Measurements from ENCODE around the gene ADARB1. TPM values are rescaled to one million over a fixed set of nuclear protein-coding genes. Genes with fewer than 3 reads are reported as not detected.

Gene ADARB1
- total RNA-seq, 2 experiments from 2014 or later: 27.5 to 28.6 TPM

GRCh38 chr21:45267390-45267760 lies 193.0 kb downstream of the ADARB1 start:
- ChIA-PET CTCF (no interaction called here), POLR2A (no interaction called here)
- H3K4me3 Mint-ChIP-seq: no peak overlapping the region
- intact Hi-C loops (cut with DNase I, micrococcal nuclease): no loop called here
- no peak for TF ChIP-seq CTCF (IDR thresholded peaks at IDR 0.05)
- peaks cover 15% of the 10 kb centered on the region for H3K4me1 Mint-ChIP-seq (ENCODE audit: low read depth)
- no peaks in the 10 kb centered on the region for H3K27me3 Mint-ChIP-seq
- DNase-seq: peak in 2 of 14 experiments; percentile 14 to 18
- peaks cover 2% of the 10 kb centered on the region for H3K9me3 Mint-ChIP-seq
- peaks cover 26% of the 10 kb centered on the region for H3K4me1 ChIP-seq (ENCODE audit: insufficient read depth, low read length)
- ATAC-seq (ENCODE audit: poor library complexity): no peak
- peak overlapping the region; percentile 77 for H3K27ac Mint-ChIP-seq
- no peaks in the 10 kb centered on the region for H3K27me3 ChIP-seq (ENCODE audit: control insufficient read depth in 1 of 2, insufficient read depth in 2 of 2, low read length in 2 of 2)
- H3K4me3 ChIP-seq (ENCODE audit: low read length): no peak overlapping the region
- H3K36me3 Mint-ChIP-seq (ENCODE audit: low read depth): peaks cover 41% of the 10 kb centered on the region
- H3K9me3 ChIP-seq (ENCODE audit: control insufficient read depth in 1 of 2, insufficient read depth in 1 of 2, low read length in 2 of 2): peaks cover 7 to 15% of the 10 kb centered on the region in 2 experiments
- peaks cover 66% of the 10 kb centered on the region for H3K36me3 ChIP-seq (ENCODE audit: insufficient read depth, low read length)
- no peak overlapping the region for H3K27ac ChIP-seq (ENCODE audit: low read depth in 1 of 2, low read length in 2 of 2)

DNA sequence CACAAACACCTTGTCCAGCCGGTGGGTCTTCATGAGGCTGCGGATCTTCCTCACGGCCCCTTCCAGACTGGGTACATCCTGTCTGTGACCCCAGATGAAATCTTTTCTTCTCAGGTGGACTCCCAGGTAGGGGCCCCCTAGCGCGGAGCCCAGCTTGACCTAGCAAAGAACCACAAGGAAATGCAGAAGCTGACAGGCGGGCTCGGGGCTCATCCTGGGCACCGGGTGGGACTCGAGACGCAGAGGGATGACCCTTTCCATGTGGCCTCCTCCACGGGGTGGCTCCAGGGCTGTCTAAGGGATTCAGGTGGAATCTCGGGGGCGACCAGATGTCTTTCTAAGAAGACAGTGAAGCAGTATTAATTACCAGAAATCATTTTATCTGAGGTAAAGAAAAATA lies 195.5 kb downstream of the ADARB1 start:
- H3K9me3 ChIP-seq (ENCODE audit: control insufficient read depth in 1 of 2, insufficient read depth in 1 of 2, low read length in 2 of 2): peaks cover 7 to 16% of the 10 kb centered on the region in 2 experiments
- H3K27me3 Mint-ChIP-seq: no peaks in the 10 kb centered on the region
- peak in 2 of 14 experiments; percentile 7 to 24 for DNase-seq
- H3K27ac Mint-ChIP-seq: no peak overlapping the region
- ChIA-PET POLR2A (no interaction called here), CTCF (no interaction called here)
- H3K27ac ChIP-seq (ENCODE audit: low read depth in 1 of 2, low read length in 2 of 2): no peak overlapping the region
- peaks cover 15% of the 10 kb centered on the region for H3K4me1 Mint-ChIP-seq (ENCODE audit: low read depth)
- H3K27me3 ChIP-seq (ENCODE audit: control insufficient read depth in 1 of 2, insufficient read depth in 2 of 2, low read length in 2 of 2): no peaks in the 10 kb centered on the region
- TF ChIP-seq CTCF (IDR thresholded peaks at IDR 0.05): no peak
- peaks cover 70% of the 10 kb centered on the region for H3K36me3 ChIP-seq (ENCODE audit: insufficient read depth, low read length)
- H3K4me3 Mint-ChIP-seq: no peak overlapping the region
- peaks cover 2% of the 10 kb centered on the region for H3K9me3 Mint-ChIP-seq
- no peak overlapping the region for H3K4me3 ChIP-seq (ENCODE audit: low read length)
- H3K4me1 ChIP-seq (ENCODE audit: insufficient read depth, low read length): peaks cover 25% of the 10 kb centered on the region
- ATAC-seq (ENCODE audit: poor library complexity): no peak
- peaks cover 27% of the 10 kb centered on the region for H3K36me3 Mint-ChIP-seq (ENCODE audit: low read depth)
- intact Hi-C loops (cut with DNase I, micrococcal nuclease): loop anchor here in 1 of 2 experiments (5.0 kb wide), 1 partner anchor 118 kb away; no protein-coding TSS in a partner anchor

DNA sequence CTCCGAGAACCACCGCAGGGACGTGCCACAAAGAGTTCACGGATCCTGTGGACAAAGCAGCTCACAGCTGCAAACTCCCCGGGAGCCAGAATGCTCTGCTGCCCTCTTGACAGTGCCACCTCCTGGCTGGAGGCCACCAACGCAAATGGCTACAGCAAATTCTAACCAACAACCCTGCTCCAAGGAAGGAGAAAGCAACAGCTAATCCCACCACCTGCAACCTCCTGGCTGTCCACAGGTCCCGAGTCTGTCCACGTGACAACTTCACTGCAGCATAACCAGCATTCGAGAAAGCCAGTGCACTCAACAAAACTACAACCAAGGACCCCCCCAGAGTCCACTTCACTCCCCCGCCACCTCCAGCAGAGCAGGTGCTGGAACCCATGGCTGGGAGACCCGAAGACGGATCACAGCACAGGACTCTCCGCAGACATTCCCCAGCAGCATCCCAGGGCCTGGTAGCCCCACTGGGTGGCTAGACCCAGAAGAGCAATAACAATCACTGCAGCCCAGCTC lies 196.0 kb downstream of the ADARB1 start:
- peak in 2 of 14 experiments; percentile 15 to 29 for DNase-seq
- H3K9me3 Mint-ChIP-seq: peaks cover 2% of the 10 kb centered on the region
- peaks cover 70% of the 10 kb centered on the region for H3K36me3 ChIP-seq (ENCODE audit: insufficient read depth, low read length)

More for the DNA sequence above, 196.0 kb downstream of the ADARB1 start:
- no peak for TF ChIP-seq CTCF (IDR thresholded peaks at IDR 0.05)
- ChIA-PET CTCF (no interaction called here), POLR2A (no interaction called here)
- Mint-ChIP-seq H3K27ac (no peak overlapping the region), H3K27me3 (no peaks in the 10 kb centered on the region), H3K36me3 (ENCODE audit: low read depth) (peaks cover 27% of the 10 kb centered on the region), H3K4me1 (ENCODE audit: low read depth) (peaks cover 15% of the 10 kb centered on the region), H3K4me3 (no peak overlapping the region)
- Histone ChIP-seq H3K9me3 (ENCODE audit: control insufficient read depth in 1 of 2, insufficient read depth in 1 of 2, low read length in 2 of 2) (peaks cover 7 to 16% of the 10 kb centered on the region in 2 experiments), H3K4me3 (ENCODE audit: low read length) (no peak overlapping the region), H3K27ac (ENCODE audit: low read depth in 1 of 2, low read length in 2 of 2) (no peak overlapping the region), H3K27me3 (ENCODE audit: control insufficient read depth in 1 of 2, insufficient read depth in 2 of 2, low read length in 2 of 2) (no peaks in the 10 kb centered on the region), H3K4me1 (ENCODE audit: insufficient read depth, low read length) (peaks cover 21% of the 10 kb centered on the region)
- intact Hi-C loops (cut with DNase I, micrococcal nuclease): loop anchor here in 1 of 2 experiments (5.0 kb wide), 1 partner anchor 118 kb away; no protein-coding TSS in a partner anchor
- ATAC-seq (ENCODE audit: poor library complexity): no peak

Other genes with a start within 250 kb of the ADARB1 start
- gene PTTG1IP, start 200.9 kb upstream of the ADARB1 start, total RNA-seq: 10 to 100 TPM; 99.0 to 99.5 TPM
- 100 to 1,000 TPM; 283 to 284 TPM for gene ITGB2, start 153.7 kb upstream of the ADARB1 start, total RNA-seq
- gene SLX9, start 134.6 kb upstream of the ADARB1 start, total RNA-seq: 1 to 10 TPM; 7.7 to 9.1 TPM
- 10 to 100 TPM; 56.6 to 57.2 TPM for gene POFUT2, start 213.3 kb downstream of the ADARB1 start, total RNA-seq

All from CD4-positive, alpha-beta T cell (primary cell).